ENCODE data around the gene BTK. TPM values are rescaled to one million over a fixed set of nuclear protein-coding genes. Genes with fewer than 3 reads are reported as not detected.

The BTK gene
- total RNA-seq, 4 donors from 2014 or later, result 9.5 to 45.7 (median 19.6) TPM

- TF ChIP-seq CTCF (IDR thresholded peaks at IDR 0.05; ENCODE audit: low read depth), result no peak
Measured at GRCh38 chrX:101370888-101371504, 15.0 kb downstream of the BTK start.

GRCh38 chrX:101369687-101370086, 16.3 kb downstream of the BTK start:
- no peak for TF ChIP-seq CTCF (IDR thresholded peaks at IDR 0.05; ENCODE audit: low read depth)

- TF ChIP-seq CTCF (IDR thresholded peaks at IDR 0.05; ENCODE audit: low read depth), result no peak
Measured at GRCh38 chrX:101368800-101369199, 17.2 kb downstream of the BTK start.

GRCh38 chrX:101365301-101365795, 20.6 kb downstream of the BTK start:
- TF ChIP-seq CTCF (IDR thresholded peaks at IDR 0.05; ENCODE audit: low read depth), result no peak

- TF ChIP-seq CTCF (IDR thresholded peaks at IDR 0.05; ENCODE audit: low read depth), result no peak
Measured at GRCh38 chrX:101362757-101363156, 23.2 kb downstream of the BTK start.

GRCh38 chrX:101362116-101362515, 23.9 kb downstream of the BTK start:
- TF ChIP-seq CTCF (IDR thresholded peaks at IDR 0.05; ENCODE audit: low read depth), result no peak

- no peak for TF ChIP-seq CTCF (IDR thresholded peaks at IDR 0.05; ENCODE audit: low read depth)
Measured at GRCh38 chrX:101360390-101360789, 25.6 kb downstream of the BTK start.

Measured in subcutaneous adipose tissue (tissue), 4 donors.